ENCODE data around the gene PSD2. TPM values are rescaled to one million over a fixed set of nuclear protein-coding genes. Genes with fewer than 3 reads are reported as not detected.

Gene PSD2
- total and polyA plus RNA-seq, 2 of the 13 experiments (the other 11 are each of a cell fraction or from before 2014, with no cell fraction given), result 0.07 TPM; not detected in 1

- no peak for TF ChIP-seq ZNF549 (CRISPR knock-in tag; IDR thresholded peaks at IDR 0.05)
- TF ChIP-seq ISX (CRISPR knock-in tag; conservative IDR thresholded peaks at IDR 0.05), result no peak
- no peak for TF ChIP-seq SYNCRIP (IDR thresholded peaks at IDR 0.05; ENCODE audit: insufficient read depth, low read depth, low read length)
- TF ChIP-seq CREB3 (CRISPR knock-in tag; IDR thresholded peaks at IDR 0.05), result no peak
- TF ChIP-seq SNAPC5 (CRISPR knock-in tag; IDR thresholded peaks at IDR 0.05; ENCODE audit: borderline replicate concordance), result no peak
- 0 out of 2 replicates have a peak, but pooled peaks have one; percentile 32 for TF ChIP-seq BCL3 (CRISPR knock-in tag; IDR thresholded peaks at IDR 0.05)
- no peak for TF ChIP-seq TIGD3 (CRISPR knock-in tag; IDR thresholded peaks at IDR 0.05; ENCODE audit: borderline replicate concordance)
- no peak for TF ChIP-seq ZBTB38 (CRISPR knock-in tag; IDR thresholded peaks at IDR 0.05)
- TF ChIP-seq SMYD3 (CRISPR knock-in tag; IDR thresholded peaks at IDR 0.05), result no peak
- TF ChIP-seq IRX3 (CRISPR knock-in tag; IDR thresholded peaks at IDR 0.05; ENCODE audit: borderline replicate concordance, low read depth), result no peak
- no peak for TF ChIP-seq XBP1 (CRISPR knock-in tag; IDR thresholded peaks at IDR 0.05)
- TF ChIP-seq PRMT3 (CRISPR knock-in tag; IDR thresholded peaks at IDR 0.05; ENCODE audit: borderline replicate concordance, low read depth), result no peak
- peak; percentile 66; the same call in 1 of the 2 replicates for TF ChIP-seq ZNF607 (CRISPR knock-in tag; IDR thresholded peaks at IDR 0.05; ENCODE audit: borderline replicate concordance)
- peak; percentile 47; the same call in 1 of the 2 replicates for TF ChIP-seq ZNF121 (CRISPR knock-in tag; IDR thresholded peaks at IDR 0.05)
- TF ChIP-seq PATZ1 (CRISPR knock-in tag; IDR thresholded peaks at IDR 0.05), result peak; percentile 72
- no peak for TF ChIP-seq KDM1A (CRISPR knock-in tag; IDR thresholded peaks at IDR 0.05)
- no peak for TF ChIP-seq NCOA2 (CRISPR knock-in tag; IDR thresholded peaks at IDR 0.05)
- TF ChIP-seq YEATS2 (CRISPR knock-in tag; IDR thresholded peaks at IDR 0.05; ENCODE audit: borderline replicate concordance), result no peak
- TF ChIP-seq ATF7-NPFF (CRISPR knock-in tag; IDR thresholded peaks at IDR 0.05; ENCODE audit: low read depth), result no peak
- no peak for TF ChIP-seq ZNF7 (CRISPR knock-in tag; IDR thresholded peaks at IDR 0.05)
- no peak for TF ChIP-seq GZF1 (CRISPR knock-in tag; IDR thresholded peaks at IDR 0.05)
- no peak for TF ChIP-seq ETV6 (CRISPR knock-in tag; conservative IDR thresholded peaks at IDR 0.05)
- no peak for TF ChIP-seq ZNF580 (CRISPR knock-in tag; IDR thresholded peaks at IDR 0.05; ENCODE audit: borderline replicate concordance, low read depth)
- no peak for TF ChIP-seq DRAP1 (CRISPR knock-in tag; IDR thresholded peaks at IDR 0.05)
- TF ChIP-seq PAWR (CRISPR knock-in tag; IDR thresholded peaks at IDR 0.05; ENCODE audit: borderline replicate concordance), result no peak
These were observed 27.6 kb upstream of the PSD2 start (continued) for GRCh38 chr5:139767960-139768359.

Measured in HepG2 (cell line).